Endodermal cell (in vitro differentiated cells): ENCODE data around the gene KICS2. TPM values are rescaled to one million over a fixed set of nuclear protein-coding genes. Genes with fewer than 3 reads are reported as not detected.

Source experiments
- DNase-seq: peaks from one replicate; pipeline ENCODE4 v3.0.0-alpha.2; 2017
- H3K27ac ChIP-seq: 2 replicates; pipeline ENCODE4 v1.5.1; 2013; ENCODE audit warnings: mild to moderate bottlenecking, low read depth, low read length, moderate library complexity
- H3K27me3 ChIP-seq: 2 replicates; pipeline ENCODE4 v1.6.1; 2013; ENCODE audit warnings: mild to moderate bottlenecking, low read length, moderate library complexity; ENCODE audit not compliant: insufficient read depth, control insufficient read depth, poor library complexity, severe bottlenecking
- H3K36me3 ChIP-seq: 2 replicates; pipeline ENCODE4 v1.7.0; 2013; ENCODE audit warnings: mild to moderate bottlenecking, low read length, moderate library complexity; ENCODE audit not compliant: control insufficient read depth, insufficient read depth
- H3K4me1 ChIP-seq: one replicate; pipeline ENCODE4 v1.7.0; 2013; ENCODE audit warnings: low read length; ENCODE audit not compliant: control insufficient read depth, insufficient read depth
- H3K4me3 ChIP-seq: 2 replicates; pipeline ENCODE4 v1.5.1; 2013; ENCODE audit warnings: mild to moderate bottlenecking, low read length, moderate library complexity
- H3K9ac ChIP-seq: 2 replicates; pipeline ENCODE4 v1.6.1; 2013; ENCODE audit warnings: mild to moderate bottlenecking, low read length, moderate library complexity; ENCODE audit not compliant: poor library complexity, severe bottlenecking; ENCODE audit errors: extremely low read depth
- H3K9me3 ChIP-seq: 2 replicates; pipeline ENCODE4 v1.6.1; 2013; ENCODE audit warnings: mild to moderate bottlenecking, low read length, moderate library complexity; ENCODE audit not compliant: control insufficient read depth
- H3K27ac Mint-ChIP-seq: 2 replicates; pipeline ENCODE4 v1.8.0; 2020; ENCODE audit warnings: mixed read lengths
- H3K27me3 Mint-ChIP-seq: 2 replicates; pipeline ENCODE4 v1.8.0; 2021; ENCODE audit warnings: mild to moderate bottlenecking, mixed read lengths; ENCODE audit not compliant: insufficient read depth
- H3K36me3 Mint-ChIP-seq: 2 replicates; pipeline ENCODE4 v1.8.0; 2020; ENCODE audit warnings: low read depth, mixed read lengths
- H3K4me1 Mint-ChIP-seq: 2 replicates; pipeline ENCODE4 v1.8.0; 2020; ENCODE audit warnings: mixed read lengths
- H3K4me3 Mint-ChIP-seq: 2 replicates; pipeline ENCODE4 v1.8.0; 2020; ENCODE audit warnings: mild to moderate bottlenecking, moderate library complexity, mixed read lengths
- H3K9me3 Mint-ChIP-seq: 2 replicates; pipeline ENCODE4 v1.8.0; 2020; ENCODE audit warnings: mild to moderate bottlenecking, mixed read lengths
- CTCF ChIP-seq: fragments of 200-600 bp; sonication (generic); conservative IDR thresholded peaks from 2 replicates; pipeline ENCODE4 v1.5.0; 2021; ENCODE audit warnings: antibody characterized with exemption, mild to moderate bottlenecking
- WGBS, 2 experiments: methylation state at CpG; one replicate each; pipeline versions ENCODE4 v1.1.5 to v1.1.7; 2013; ENCODE audit warnings: missing lambda C conversion rate in 2 of 2, mixed read lengths in 1 of 2; ENCODE audit not compliant: insufficient coverage in 1 of 2, insufficient read length in 1 of 2; 5-methylcytosine and 5-hydroxymethylcytosine counted together
- total RNA-seq, 2 donors: library from RNA; stranded (reverse); fragmentation: NEBNext Ultra II Directional in 1 of 2; extraction: Animal tissue kit (Norgen Biotek cat#: 25700) in 1 of 2; gene quantifications; 2 replicates in 1 of 2; 3 replicates in 1 of 2; pipeline ENCODE4 v1.2.1, GENCODE V29; 2021

Gene KICS2
- total RNA-seq, 2 donors from 2014 or later = 8.0 to 16.6 TPM

GRCh38 chr12:64240781-64241180 lies 18.7 kb upstream of the KICS2 start:
- DNase-seq = no peak
- no peak overlapping the region for H3K27ac ChIP-seq
- H3K27ac Mint-ChIP-seq = no peak overlapping the region
- no peaks in the 10 kb centered on the region for H3K36me3 Mint-ChIP-seq
- no peak overlapping the region for H3K9ac ChIP-seq
- no peaks in the 10 kb centered on the region for H3K9me3 ChIP-seq
- H3K9me3 Mint-ChIP-seq = no peaks in the 10 kb centered on the region
- no peaks in the 10 kb centered on the region for H3K4me1 ChIP-seq
- peaks cover 42% of the 10 kb centered on the region for H3K4me1 Mint-ChIP-seq
- H3K4me3 Mint-ChIP-seq = no peak overlapping the region
- H3K36me3 ChIP-seq = no peaks in the 10 kb centered on the region
- H3K27me3 ChIP-seq = no peaks in the 10 kb centered on the region
- peaks cover 6% of the 10 kb centered on the region for H3K27me3 Mint-ChIP-seq
- no peak for TF ChIP-seq CTCF
- no peak overlapping the region for H3K4me3 ChIP-seq
- WGBS, 2 experiments = 91 to 94% methylated on average over 1 to 3 of the region's 3 CpGs

GRCh38 chr12:64237382-64237781 lies 15.3 kb upstream of the KICS2 start:
- H3K36me3 ChIP-seq = no peaks in the 10 kb centered on the region
- Mint-ChIP-seq H3K4me1 (peaks cover 22% of the 10 kb centered on the region), H3K27ac (no peak overlapping the region), H3K27me3 (no peaks in the 10 kb centered on the region), H3K36me3 (no peaks in the 10 kb centered on the region), H3K4me3 (no peak overlapping the region), H3K9me3 (no peaks in the 10 kb centered on the region)
- no peak overlapping the region for H3K9ac ChIP-seq
- H3K4me3 ChIP-seq = no peak overlapping the region
- H3K9me3 ChIP-seq = no peaks in the 10 kb centered on the region
- no peaks in the 10 kb centered on the region for H3K4me1 ChIP-seq
- H3K27me3 ChIP-seq = no peaks in the 10 kb centered on the region
- no peak overlapping the region for H3K27ac ChIP-seq
- no peak for DNase-seq
- TF ChIP-seq CTCF = no peak

- Histone ChIP-seq H3K4me1 (no peaks in the 10 kb centered on the region), H3K9ac (no peak overlapping the region), H3K36me3 (no peaks in the 10 kb centered on the region), H3K4me3 (no peak overlapping the region), H3K9me3 (no peaks in the 10 kb centered on the region), H3K27ac (no peak overlapping the region), H3K27me3 (no peaks in the 10 kb centered on the region)
- H3K27ac Mint-ChIP-seq = no peak overlapping the region
- no peaks in the 10 kb centered on the region for H3K27me3 Mint-ChIP-seq
- H3K36me3 Mint-ChIP-seq = no peaks in the 10 kb centered on the region
- peak; percentile 26 for TF ChIP-seq CTCF
- H3K9me3 Mint-ChIP-seq = no peaks in the 10 kb centered on the region
- DNase-seq = no peak
- H3K4me1 Mint-ChIP-seq = peaks cover 22% of the 10 kb centered on the region
- no peak overlapping the region for H3K4me3 Mint-ChIP-seq
These were observed 14.5 kb upstream of the KICS2 start for GRCh38 chr12:64236549-64236948.
